ENCODE measurements around the gene GSDMA.
A peak's percentile ranks its signal among the peaks of the same experiment; 100 is the strongest.
"Not testable (repeated sequence)": the region's sequence is repeated elsewhere in the genome, so short reads cannot be mapped to it uniquely, and the experiment has no call there.

The GSDMA gene

GRCh38 chr17:39929646-39930407 is 33.0 kb upstream of the GSDMA start:
- no peak for DNase-seq

- DNase-seq: no peak
Measured at GRCh38 chr17:39933912-39934311, 28.9 kb upstream of the GSDMA start.

- no peak for DNase-seq
Measured at GRCh38 chr17:39934324-39934723, 28.5 kb upstream of the GSDMA start.

- DNase-seq: no peak
Measured at GRCh38 chr17:39935909-39936308, 26.9 kb upstream of the GSDMA start.

- DNase-seq: no peak
Measured at GRCh38 chr17:39937447-39937846, 25.4 kb upstream of the GSDMA start.

GRCh38 chr17:39938140-39938869 is 24.5 kb upstream of the GSDMA start:
- DNase-seq: no peak

DNA sequence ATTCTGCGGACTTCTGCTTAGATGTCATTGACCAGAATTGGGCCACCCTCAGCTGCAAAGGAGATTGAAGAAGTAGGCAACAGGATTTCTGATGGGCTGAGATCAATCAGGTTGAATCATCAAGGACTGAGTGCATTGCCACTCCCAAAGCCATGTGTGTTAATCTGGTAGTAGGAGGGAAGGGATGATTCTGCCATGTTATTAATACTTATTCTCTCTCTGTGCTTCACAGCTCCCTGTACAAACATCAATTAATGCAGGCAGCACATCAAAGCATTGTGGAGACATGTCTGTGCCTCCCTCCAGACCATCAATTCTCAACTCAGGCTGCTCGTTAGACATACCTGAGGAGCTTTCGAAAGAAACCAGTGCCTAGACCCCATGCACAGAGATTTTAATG is 23.7 kb upstream of the GSDMA start:
- no peak for DNase-seq

GRCh38 chr17:39939588-39940419 is 23.0 kb upstream of the GSDMA start:
- DNase-seq: no peak

GRCh38 chr17:39943702-39944392 is 19.0 kb upstream of the GSDMA start:
- no peak for DNase-seq

GRCh38 chr17:39944393-39944711 is 18.5 kb upstream of the GSDMA start:
- DNase-seq: no peak

- DNase-seq: no peak
Measured at GRCh38 chr17:39946551-39947330, 16.1 kb upstream of the GSDMA start.

GRCh38 chr17:39948489-39948828 is 14.3 kb upstream of the GSDMA start:
- DNase-seq: not testable (repeated sequence)

- no peak for DNase-seq
Measured at GRCh38 chr17:39949028-39949427, 13.8 kb upstream of the GSDMA start.

GRCh38 chr17:39950871-39951348 is 11.9 kb upstream of the GSDMA start:
- no peak for DNase-seq

GRCh38 chr17:39951924-39952679 is 10.7 kb upstream of the GSDMA start:
- no peak for DNase-seq

GRCh38 chr17:39952680-39953470 is 9.9 kb upstream of the GSDMA start:
- peak; percentile 90 for DNase-seq

- no peak for DNase-seq
Measured at GRCh38 chr17:39953471-39953888, 9.3 kb upstream of the GSDMA start.

DNA sequence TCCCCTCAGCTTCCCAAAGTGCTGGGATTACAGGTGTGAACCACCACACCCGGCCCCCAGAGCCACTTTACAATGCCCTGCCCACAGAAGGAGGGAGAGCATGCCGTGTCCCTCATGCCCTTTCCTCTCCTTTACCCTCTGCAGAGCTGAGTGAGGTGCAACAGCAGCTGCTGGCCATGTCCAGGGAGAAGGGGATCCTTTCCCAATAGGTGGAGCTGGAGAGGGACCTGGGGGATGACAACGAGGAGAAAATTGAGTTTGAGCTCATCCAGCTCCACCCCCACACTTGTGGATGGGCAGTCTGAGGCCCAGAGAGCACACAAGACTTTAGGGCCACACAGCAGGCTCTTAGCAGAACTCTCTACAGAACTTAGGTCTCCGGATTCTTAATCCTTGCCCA is 7.9 kb upstream of the GSDMA start:
- DNase-seq: no peak

GRCh38 chr17:39955726-39956225 is 7.0 kb upstream of the GSDMA start:
- DNase-seq: no peak

DNA sequence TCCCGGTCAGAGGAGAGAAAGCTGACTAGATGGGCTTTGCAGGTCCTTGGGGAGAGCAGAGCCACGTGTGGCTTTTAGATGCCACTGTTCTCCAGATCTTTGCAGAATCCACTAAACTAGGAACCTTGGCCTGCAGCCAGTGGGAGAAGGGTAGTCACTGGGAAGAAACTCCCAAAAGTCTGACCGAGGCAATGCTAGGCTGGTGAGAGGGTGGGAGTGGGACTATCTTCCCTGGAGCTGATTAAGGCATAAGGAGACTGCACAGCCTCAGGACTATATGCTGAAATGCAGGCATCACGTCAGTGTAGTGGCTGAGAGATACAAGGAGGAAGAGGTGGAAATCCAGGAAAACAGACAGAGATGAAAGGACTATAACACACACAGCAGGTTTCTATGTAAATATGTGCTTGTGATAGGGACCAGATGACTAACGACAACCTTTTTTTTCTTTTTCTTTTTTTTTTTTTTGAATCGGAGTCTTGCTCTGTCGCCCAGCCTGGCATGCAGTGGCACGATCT is 2.2 kb upstream of the GSDMA start:
- no peak for DNase-seq
